Measurements from ENCODE around the gene IGSF21. TPM values are rescaled to one million over a fixed set of nuclear protein-coding genes. Genes with fewer than 3 reads are reported as not detected.

IGSF21 gene
- total and polyA plus RNA-seq, 2 donors (not counting 3 experiments of a cell fraction or from before 2014, with no cell fraction given), result not detected

GRCh38 chr1:18408656-18409370 lies 301.2 kb downstream of the IGSF21 start:
- FAIRE-seq (no peak), DNase-seq (ENCODE audit: low read depth, low spot score) (no peak)
- H3K4me1 ChIP-seq (ENCODE audit: control insufficient read depth, extremely low read depth, insufficient read depth, low read length), result no peaks in the 10 kb centered on the region
- H3K4me2 ChIP-seq (ENCODE audit: insufficient read depth, low read length), result no peak overlapping the region
- H3K36me3 ChIP-seq (ENCODE audit: control insufficient read depth in 2 of 2, extremely low read depth in 1 of 2, insufficient read depth in 2 of 2, low read length in 2 of 2), result no peaks in the 10 kb centered on the region
- ChIA-PET POLR2A (no interaction called here), CTCF (no interaction called here)
- dilution Hi-C loops (cut with MboI; ENCODE audit: extremely low pct_ligation_motif_present, low sequenced_read_pairs), result no loop called here
- no TSS peak for BruUV-seq (replicated peaks)
- H3K27ac ChIP-seq (ENCODE audit: insufficient read depth, low read depth, low read length), result no peak overlapping the region
- intact Hi-C loops (cut with micrococcal nuclease), result no loop called here
- H3K9ac ChIP-seq (replicated peaks; ENCODE audit: extremely low read depth, insufficient read depth, low read length), result no peak overlapping the region
- no peaks in the 10 kb centered on the region for H3K79me2 ChIP-seq (ENCODE audit: control insufficient read depth, insufficient read depth, low read length)
- no peak overlapping the region for H2AFZ ChIP-seq (ENCODE audit: low read depth, low read length)
- H3K27me3 ChIP-seq (ENCODE audit: control insufficient read depth in 2 of 2, insufficient read depth in 2 of 2, low read length in 2 of 2), result no peaks in the 10 kb centered on the region
- H3K9me1 ChIP-seq (replicated peaks; ENCODE audit: control insufficient read depth, extremely low read depth, insufficient read depth, low read length), result no peaks in the 10 kb centered on the region
- no peak for TF ChIP-seq GATA2 (IDR thresholded peaks at IDR 0.05; ENCODE audit: insufficient read depth, insufficient read length, low read depth, low read length)
- H3K9me3 ChIP-seq (replicated peaks; ENCODE audit: control insufficient read depth, insufficient read depth, low read length), result peaks cover 4% of the 10 kb centered on the region
- H3K4me3 ChIP-seq (replicated peaks in 1 of 3; ENCODE audit: insufficient read depth in 1 of 3, low read depth in 1 of 3, low read length in 3 of 3), result no peak overlapping the region
- no peaks in the 10 kb centered on the region for H4K20me1 ChIP-seq (replicated peaks; ENCODE audit: control insufficient read depth, extremely low read depth, insufficient read depth, low read length)

GRCh38 chr1:18409609-18410237 lies 302.1 kb downstream of the IGSF21 start:
- Histone ChIP-seq H3K27me3 (ENCODE audit: control insufficient read depth in 2 of 2, insufficient read depth in 2 of 2, low read length in 2 of 2) (no peaks in the 10 kb centered on the region), H4K20me1 (replicated peaks; ENCODE audit: control insufficient read depth, extremely low read depth, insufficient read depth, low read length) (no peaks in the 10 kb centered on the region), H3K36me3 (ENCODE audit: control insufficient read depth in 2 of 2, extremely low read depth in 1 of 2, insufficient read depth in 2 of 2, low read length in 2 of 2) (no peaks in the 10 kb centered on the region), H3K9me3 (replicated peaks; ENCODE audit: control insufficient read depth, insufficient read depth, low read length) (peaks cover 7% of the 10 kb centered on the region), H3K4me3 (replicated peaks in 1 of 3; ENCODE audit: insufficient read depth in 1 of 3, low read depth in 1 of 3, low read length in 3 of 3) (no peak overlapping the region), H3K9me1 (replicated peaks; ENCODE audit: control insufficient read depth, extremely low read depth, insufficient read depth, low read length) (no peaks in the 10 kb centered on the region), H2AFZ (ENCODE audit: low read depth, low read length) (no peak overlapping the region), H3K9ac (replicated peaks; ENCODE audit: extremely low read depth, insufficient read depth, low read length) (no peak overlapping the region), H3K4me1 (ENCODE audit: control insufficient read depth, extremely low read depth, insufficient read depth, low read length) (no peaks in the 10 kb centered on the region), H3K27ac (ENCODE audit: insufficient read depth, low read depth, low read length) (no peak overlapping the region), H3K79me2 (ENCODE audit: control insufficient read depth, insufficient read depth, low read length) (no peaks in the 10 kb centered on the region), H3K4me2 (ENCODE audit: insufficient read depth, low read length) (no peak overlapping the region)
- no TSS peak for BruUV-seq (replicated peaks)
- dilution Hi-C loops (cut with MboI; ENCODE audit: extremely low pct_ligation_motif_present, low sequenced_read_pairs) (no loop called here), intact Hi-C loops (cut with micrococcal nuclease) (no loop called here)
- POLR2A ChIA-PET, result no interaction called here
- TF ChIP-seq MAX (IDR thresholded peaks at IDR 0.05; ENCODE audit: insufficient read depth, insufficient read length) (no peak), POLR2A (IDR thresholded peaks at IDR 0.05; ENCODE audit: low read depth, low read length) (no peak), MYC (IDR thresholded peaks at IDR 0.05; ENCODE audit: low read depth, low read length) (no peak), EZH2 (IDR thresholded peaks at IDR 0.05; ENCODE audit: borderline replicate concordance, low read depth, low read length, severe bottlenecking) (no peak), GATA2 (IDR thresholded peaks at IDR 0.05; ENCODE audit: insufficient read depth, insufficient read length, low read depth, low read length) (no peak), FOS (IDR thresholded peaks at IDR 0.05; ENCODE audit: borderline replicate concordance, insufficient read depth, low read length) (no peak), JUN (IDR thresholded peaks at IDR 0.05; ENCODE audit: borderline replicate concordance, insufficient read depth, insufficient read length, low read depth) (no peak), CTCF (IDR thresholded peaks at IDR 0.05; ENCODE audit: extremely low read depth in 1 of 2, insufficient read depth in 1 of 2, low read depth in 1 of 2, low read length in 2 of 2) (no peak), POLR2AphosphoS5 (IDR thresholded peaks at IDR 0.05; ENCODE audit: insufficient read depth, low read depth, low read length) (no peak)
- DNase-seq (ENCODE audit: low read depth, low spot score), result no peak
- CTCF ChIA-PET, result no interaction called here
- FAIRE-seq, result no peak
